HepG2 (cell line): ENCODE data around the gene PTGIS. TPM values are rescaled to one million over a fixed set of nuclear protein-coding genes. Genes with fewer than 3 reads are reported as not detected.
A peak's percentile ranks its signal among the peaks of the same experiment; 100 is the strongest.

ENCODE experiments used
- ELF1 ChIP-seq: sonication (generic); formaldehyde crosslinking; IDR thresholded peaks from 2 replicates; pipeline ENCODE4 v1.4.0; 2020; ENCODE audit warnings: missing genetic modification reagents
- MEF2D ChIP-seq: sonication (generic); formaldehyde crosslinking; IDR thresholded peaks from 2 replicates; pipeline ENCODE4 v1.5.1; 2020; ENCODE audit warnings: mild to moderate bottlenecking, missing genetic modification reagents
- PLRG1 ChIP-seq: fragments of 450-650 bp; conservative IDR thresholded peaks from 2 replicates; pipeline ENCODE4 v1.6.1; 2016
- RAD21 ChIP-seq: fragments of 450-650 bp; formaldehyde crosslinking; IDR thresholded peaks from 2 replicates; pipeline ENCODE4 v1.5.0; 2020; ENCODE audit warnings: mild to moderate bottlenecking
- SMAD3 ChIP-seq: sonication (generic); formaldehyde crosslinking; IDR thresholded peaks from 2 replicates; pipeline ENCODE4 v1.4.0; 2020; ENCODE audit warnings: missing genetic modification reagents
- ZBTB38 ChIP-seq: sonication (generic); formaldehyde crosslinking; IDR thresholded peaks from 2 replicates; pipeline ENCODE4 v1.5.1; 2020; ENCODE audit warnings: mild to moderate bottlenecking, missing genetic modification reagents
- ZMYM3 ChIP-seq: sonication (generic); formaldehyde crosslinking; IDR thresholded peaks from 2 replicates; pipeline ENCODE4 v1.5.1; 2020; ENCODE audit warnings: mild to moderate bottlenecking, missing genetic modification reagents
- ZNF264 ChIP-seq: sonication (generic); formaldehyde crosslinking; IDR thresholded peaks from 2 replicates; pipeline ENCODE4 v1.4.0; 2020; ENCODE audit warnings: missing genetic modification reagents
- ZNF605 ChIP-seq: sonication (generic); formaldehyde crosslinking; IDR thresholded peaks from 2 replicates; pipeline ENCODE4 v1.8.0; 2022; ENCODE audit warnings: mild to moderate bottlenecking, missing genetic modification reagents
- ZNF780A ChIP-seq: sonication (generic); formaldehyde crosslinking; IDR thresholded peaks from 2 replicates; pipeline ENCODE4 v1.8.0; 2022; ENCODE audit warnings: mild to moderate bottlenecking, missing genetic modification reagents, moderate library complexity
- ZNF792 ChIP-seq: IDR thresholded peaks from 2 replicates; pipeline ENCODE4 v1.6.1; 2016
- polyA plus RNA-seq, 8 experiments: library from polyadenylated mRNA; depleted of rRNA in 3 of 8; stranded (reverse) in 7 of 8; unstranded in 1 of 8; fragments of >200 nt; fragmentation: Illumina TruSeq in 4 of 8; extraction: Trizol in 4 of 8; gene quantifications; 2 replicates each; pipeline versions ENCODE4 v1.2.1 to v1.2.3, GENCODE V29; 2011 to 2016; ENCODE audit warnings: low read depth in 4 of 8, missing spikeins in 1 of 8, mixed read lengths in 1 of 8; ENCODE audit not compliant: insufficient read depth in 1 of 8
- total RNA-seq, 5 experiments: library from RNA; depleted of rRNA; stranded (reverse); fragments of >200 nt; fragmentation: Illumina TruSeq; extraction: Trizol; gene quantifications; 2 replicates each; pipeline ENCODE4 v1.2.3, GENCODE V29; 2016; ENCODE audit warnings: low read depth in 1 of 5
- TF ChIP-seq, protein P1 (sequence below): sonication (generic); formaldehyde crosslinking; IDR thresholded peaks from 2 replicates; pipeline ENCODE4 v1.4.0; 2020; ENCODE audit warnings: missing genetic modification reagents, borderline replicate concordance
- TF ChIP-seq, protein P2 (sequence below): sonication (generic); formaldehyde crosslinking; IDR thresholded peaks from 2 replicates; pipeline ENCODE4 v1.4.0; 2020; ENCODE audit warnings: low read depth, missing genetic modification reagents
- TF ChIP-seq, protein P3 (sequence below): sonication (generic); formaldehyde crosslinking; IDR thresholded peaks from 2 replicates; pipeline ENCODE4 v1.4.0; 2020; ENCODE audit warnings: low read depth, mild to moderate bottlenecking, missing genetic modification reagents
- TF ChIP-seq, protein P4 (sequence below): sonication (generic); formaldehyde crosslinking; IDR thresholded peaks from 2 replicates; pipeline ENCODE4 v1.4.0; 2020; ENCODE audit warnings: missing genetic modification reagents, borderline replicate concordance
- TF ChIP-seq, protein P5 (sequence below): sonication (generic); formaldehyde crosslinking; conservative IDR thresholded peaks from 2 replicates; pipeline ENCODE4 v1.8.0; 2022; ENCODE audit warnings: missing genetic modification reagents

Gene PTGIS
- total and polyA plus RNA-seq, 2 of the 13 experiments (the other 11 are each of a cell fraction or from before 2014, with no cell fraction given), result not detected

DNA sequence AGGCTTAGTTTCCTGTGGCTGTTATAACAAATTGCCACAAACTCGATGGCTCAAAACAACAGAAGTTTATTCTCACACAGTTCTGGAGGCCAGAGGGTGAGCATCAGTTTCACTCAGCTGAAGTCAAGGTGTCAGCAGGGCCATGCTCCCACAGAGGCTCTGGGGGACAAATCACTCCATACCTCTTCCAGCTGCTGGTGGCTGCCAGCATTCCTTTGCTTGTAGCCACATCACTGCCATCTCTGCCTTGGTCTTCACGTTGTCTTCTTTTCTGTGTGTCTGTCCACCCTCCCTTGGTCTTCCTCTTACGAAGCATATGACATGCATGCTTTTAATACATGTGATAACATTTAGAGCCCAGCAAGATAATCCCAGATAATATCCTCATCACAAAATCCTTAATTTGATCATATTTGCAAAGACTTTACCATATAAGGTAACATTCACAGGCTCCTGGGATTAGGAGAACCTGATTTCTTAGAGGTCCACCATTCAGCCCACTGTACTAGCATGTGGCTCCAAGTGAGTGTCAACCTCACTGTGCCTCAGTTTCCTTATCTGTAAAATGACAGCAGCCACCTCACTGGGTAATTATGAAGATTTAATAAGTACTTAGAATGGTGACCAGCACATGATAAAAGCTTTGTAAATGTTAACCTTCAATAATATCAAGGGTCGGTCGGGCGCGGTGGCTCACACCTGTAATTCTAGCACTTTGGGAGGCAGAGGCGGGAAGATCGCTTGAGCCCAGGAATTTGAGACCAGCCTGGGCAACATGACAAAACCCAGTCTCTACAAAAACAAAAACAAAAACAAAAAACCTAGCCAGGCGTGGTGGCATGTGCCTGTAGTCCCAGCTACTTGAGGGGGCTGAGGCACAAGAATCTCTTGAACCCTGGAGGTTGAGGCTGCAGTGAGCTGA, 14.7 kb upstream of the PTGIS start (continued):
- TF ChIP-seq, protein P1, sequence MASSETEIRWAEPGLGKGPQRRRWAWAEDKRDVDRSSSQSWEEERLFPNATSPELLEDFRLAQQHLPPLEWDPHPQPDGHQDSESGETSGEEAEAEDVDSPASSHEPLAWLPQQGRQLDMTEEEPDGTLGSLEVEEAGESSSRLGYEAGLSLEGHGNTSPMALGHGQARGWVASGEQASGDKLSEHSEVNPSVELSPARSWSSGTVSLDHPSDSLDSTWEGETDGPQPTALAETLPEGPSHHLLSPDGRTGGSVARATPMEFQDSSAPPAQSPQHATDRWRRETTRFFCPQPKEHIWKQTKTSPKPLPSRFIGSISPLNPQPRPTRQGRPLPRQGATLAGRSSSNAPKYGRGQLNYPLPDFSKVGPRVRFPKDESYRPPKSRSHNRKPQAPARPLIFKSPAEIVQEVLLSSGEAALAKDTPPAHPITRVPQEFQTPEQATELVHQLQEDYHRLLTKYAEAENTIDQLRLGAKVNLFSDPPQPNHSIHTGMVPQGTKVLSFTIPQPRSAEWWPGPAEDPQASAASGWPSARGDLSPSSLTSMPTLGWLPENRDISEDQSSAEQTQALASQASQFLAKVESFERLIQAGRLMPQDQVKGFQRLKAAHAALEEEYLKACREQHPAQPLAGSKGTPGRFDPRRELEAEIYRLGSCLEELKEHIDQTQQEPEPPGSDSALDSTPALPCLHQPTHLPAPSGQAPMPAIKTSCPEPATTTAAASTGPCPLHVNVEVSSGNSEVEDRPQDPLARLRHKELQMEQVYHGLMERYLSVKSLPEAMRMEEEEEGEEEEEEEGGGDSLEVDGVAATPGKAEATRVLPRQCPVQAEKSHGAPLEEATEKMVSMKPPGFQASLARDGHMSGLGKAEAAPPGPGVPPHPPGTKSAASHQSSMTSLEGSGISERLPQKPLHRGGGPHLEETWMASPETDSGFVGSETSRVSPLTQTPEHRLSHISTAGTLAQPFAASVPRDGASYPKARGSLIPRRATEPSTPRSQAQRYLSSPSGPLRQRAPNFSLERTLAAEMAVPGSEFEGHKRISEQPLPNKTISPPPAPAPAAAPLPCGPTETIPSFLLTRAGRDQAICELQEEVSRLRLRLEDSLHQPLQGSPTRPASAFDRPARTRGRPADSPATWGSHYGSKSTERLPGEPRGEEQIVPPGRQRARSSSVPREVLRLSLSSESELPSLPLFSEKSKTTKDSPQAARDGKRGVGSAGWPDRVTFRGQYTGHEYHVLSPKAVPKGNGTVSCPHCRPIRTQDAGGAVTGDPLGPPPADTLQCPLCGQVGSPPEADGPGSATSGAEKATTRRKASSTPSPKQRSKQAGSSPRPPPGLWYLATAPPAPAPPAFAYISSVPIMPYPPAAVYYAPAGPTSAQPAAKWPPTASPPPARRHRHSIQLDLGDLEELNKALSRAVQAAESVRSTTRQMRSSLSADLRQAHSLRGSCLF, result no peak
- no peak for TF ChIP-seq ZNF792
- TF ChIP-seq, protein P2, sequence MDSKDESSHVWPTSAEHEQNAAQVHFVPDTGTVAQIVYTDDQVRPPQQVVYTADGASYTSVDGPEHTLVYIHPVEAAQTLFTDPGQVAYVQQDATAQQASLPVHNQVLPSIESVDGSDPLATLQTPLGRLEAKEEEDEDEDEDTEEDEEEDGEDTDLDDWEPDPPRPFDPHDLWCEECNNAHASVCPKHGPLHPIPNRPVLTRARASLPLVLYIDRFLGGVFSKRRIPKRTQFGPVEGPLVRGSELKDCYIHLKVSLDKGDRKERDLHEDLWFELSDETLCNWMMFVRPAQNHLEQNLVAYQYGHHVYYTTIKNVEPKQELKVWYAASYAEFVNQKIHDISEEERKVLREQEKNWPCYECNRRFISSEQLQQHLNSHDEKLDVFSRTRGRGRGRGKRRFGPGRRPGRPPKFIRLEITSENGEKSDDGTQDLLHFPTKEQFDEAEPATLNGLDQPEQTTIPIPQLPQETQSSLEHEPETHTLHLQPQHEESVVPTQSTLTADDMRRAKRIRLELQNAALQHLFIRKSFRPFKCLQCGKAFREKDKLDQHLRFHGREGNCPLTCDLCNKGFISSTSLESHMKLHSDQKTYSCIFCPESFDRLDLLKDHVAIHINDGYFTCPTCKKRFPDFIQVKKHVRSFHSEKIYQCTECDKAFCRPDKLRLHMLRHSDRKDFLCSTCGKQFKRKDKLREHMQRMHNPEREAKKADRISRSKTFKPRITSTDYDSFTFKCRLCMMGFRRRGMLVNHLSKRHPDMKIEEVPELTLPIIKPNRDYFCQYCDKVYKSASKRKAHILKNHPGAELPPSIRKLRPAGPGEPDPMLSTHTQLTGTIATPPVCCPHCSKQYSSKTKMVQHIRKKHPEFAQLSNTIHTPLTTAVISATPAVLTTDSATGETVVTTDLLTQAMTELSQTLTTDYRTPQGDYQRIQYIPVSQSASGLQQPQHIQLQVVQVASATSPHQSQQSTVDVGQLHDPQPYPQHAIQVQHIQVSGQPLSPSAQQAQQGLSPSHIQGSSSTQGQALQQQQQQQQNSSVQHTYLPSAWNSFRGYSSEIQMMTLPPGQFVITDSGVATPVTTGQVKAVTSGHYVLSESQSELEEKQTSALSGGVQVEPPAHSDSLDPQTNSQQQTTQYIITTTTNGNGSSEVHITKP (CRISPR knock-in tag), result no peak
- TF ChIP-seq, protein P3, sequence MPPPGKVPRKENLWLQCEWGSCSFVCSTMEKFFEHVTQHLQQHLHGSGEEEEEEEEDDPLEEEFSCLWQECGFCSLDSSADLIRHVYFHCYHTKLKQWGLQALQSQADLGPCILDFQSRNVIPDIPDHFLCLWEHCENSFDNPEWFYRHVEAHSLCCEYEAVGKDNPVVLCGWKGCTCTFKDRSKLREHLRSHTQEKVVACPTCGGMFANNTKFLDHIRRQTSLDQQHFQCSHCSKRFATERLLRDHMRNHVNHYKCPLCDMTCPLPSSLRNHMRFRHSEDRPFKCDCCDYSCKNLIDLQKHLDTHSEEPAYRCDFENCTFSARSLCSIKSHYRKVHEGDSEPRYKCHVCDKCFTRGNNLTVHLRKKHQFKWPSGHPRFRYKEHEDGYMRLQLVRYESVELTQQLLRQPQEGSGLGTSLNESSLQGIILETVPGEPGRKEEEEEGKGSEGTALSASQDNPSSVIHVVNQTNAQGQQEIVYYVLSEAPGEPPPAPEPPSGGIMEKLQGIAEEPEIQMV, result no peak
- no peak for TF ChIP-seq PLRG1
- no peak for TF ChIP-seq ELF1 (CRISPR knock-in tag)
- no peak for TF ChIP-seq SMAD3
- TF ChIP-seq ZNF605 (CRISPR knock-in tag), result peak; percentile 12; the same call in 1 of the 2 replicates
- TF ChIP-seq, protein P4, sequence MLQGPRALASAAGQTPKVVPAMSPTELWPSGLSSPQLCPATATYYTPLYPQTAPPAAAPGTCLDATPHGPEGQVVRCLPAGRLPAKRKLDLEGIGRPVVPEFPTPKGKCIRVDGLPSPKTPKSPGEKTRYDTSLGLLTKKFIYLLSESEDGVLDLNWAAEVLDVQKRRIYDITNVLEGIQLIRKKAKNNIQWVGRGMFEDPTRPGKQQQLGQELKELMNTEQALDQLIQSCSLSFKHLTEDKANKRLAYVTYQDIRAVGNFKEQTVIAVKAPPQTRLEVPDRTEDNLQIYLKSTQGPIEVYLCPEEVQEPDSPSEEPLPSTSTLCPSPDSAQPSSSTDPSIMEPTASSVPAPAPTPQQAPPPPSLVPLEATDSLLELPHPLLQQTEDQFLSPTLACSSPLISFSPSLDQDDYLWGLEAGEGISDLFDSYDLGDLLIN (CRISPR knock-in tag), result no peak
- TF ChIP-seq RAD21, result no peak
- TF ChIP-seq MEF2D (CRISPR knock-in tag), result no peak
- TF ChIP-seq, protein P5, sequence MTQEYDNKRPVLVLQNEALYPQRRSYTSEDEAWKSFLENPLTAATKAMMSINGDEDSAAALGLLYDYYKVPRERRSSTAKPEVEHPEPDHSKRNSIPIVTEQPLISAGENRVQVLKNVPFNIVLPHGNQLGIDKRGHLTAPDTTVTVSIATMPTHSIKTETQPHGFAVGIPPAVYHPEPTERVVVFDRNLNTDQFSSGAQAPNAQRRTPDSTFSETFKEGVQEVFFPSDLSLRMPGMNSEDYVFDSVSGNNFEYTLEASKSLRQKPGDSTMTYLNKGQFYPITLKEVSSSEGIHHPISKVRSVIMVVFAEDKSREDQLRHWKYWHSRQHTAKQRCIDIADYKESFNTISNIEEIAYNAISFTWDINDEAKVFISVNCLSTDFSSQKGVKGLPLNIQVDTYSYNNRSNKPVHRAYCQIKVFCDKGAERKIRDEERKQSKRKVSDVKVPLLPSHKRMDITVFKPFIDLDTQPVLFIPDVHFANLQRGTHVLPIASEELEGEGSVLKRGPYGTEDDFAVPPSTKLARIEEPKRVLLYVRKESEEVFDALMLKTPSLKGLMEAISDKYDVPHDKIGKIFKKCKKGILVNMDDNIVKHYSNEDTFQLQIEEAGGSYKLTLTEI (CRISPR knock-in tag), result no peak
- peak; percentile 95 for TF ChIP-seq ZMYM3
- TF ChIP-seq ZNF264 (CRISPR knock-in tag), result no peak
- TF ChIP-seq ZBTB38 (CRISPR knock-in tag), result no peak
- TF ChIP-seq ZNF780A (CRISPR knock-in tag), result no peak
